Measurements from ENCODE around the gene RXFP4. TPM values are rescaled to one million over a fixed set of nuclear protein-coding genes. Genes with fewer than 3 reads are reported as not detected.

Gene RXFP4
- total and polyA plus RNA-seq, 9 of the 15 experiments (the other 6 are each of a cell fraction or from before 2014, with no cell fraction given): 0.64 TPM; not detected in 8

GRCh38 chr1:155934097-155934935, 7.1 kb upstream of the RXFP4 start, which contains the start of gene KHDC4 (continued):
- TF ChIP-seq, protein P1, sequence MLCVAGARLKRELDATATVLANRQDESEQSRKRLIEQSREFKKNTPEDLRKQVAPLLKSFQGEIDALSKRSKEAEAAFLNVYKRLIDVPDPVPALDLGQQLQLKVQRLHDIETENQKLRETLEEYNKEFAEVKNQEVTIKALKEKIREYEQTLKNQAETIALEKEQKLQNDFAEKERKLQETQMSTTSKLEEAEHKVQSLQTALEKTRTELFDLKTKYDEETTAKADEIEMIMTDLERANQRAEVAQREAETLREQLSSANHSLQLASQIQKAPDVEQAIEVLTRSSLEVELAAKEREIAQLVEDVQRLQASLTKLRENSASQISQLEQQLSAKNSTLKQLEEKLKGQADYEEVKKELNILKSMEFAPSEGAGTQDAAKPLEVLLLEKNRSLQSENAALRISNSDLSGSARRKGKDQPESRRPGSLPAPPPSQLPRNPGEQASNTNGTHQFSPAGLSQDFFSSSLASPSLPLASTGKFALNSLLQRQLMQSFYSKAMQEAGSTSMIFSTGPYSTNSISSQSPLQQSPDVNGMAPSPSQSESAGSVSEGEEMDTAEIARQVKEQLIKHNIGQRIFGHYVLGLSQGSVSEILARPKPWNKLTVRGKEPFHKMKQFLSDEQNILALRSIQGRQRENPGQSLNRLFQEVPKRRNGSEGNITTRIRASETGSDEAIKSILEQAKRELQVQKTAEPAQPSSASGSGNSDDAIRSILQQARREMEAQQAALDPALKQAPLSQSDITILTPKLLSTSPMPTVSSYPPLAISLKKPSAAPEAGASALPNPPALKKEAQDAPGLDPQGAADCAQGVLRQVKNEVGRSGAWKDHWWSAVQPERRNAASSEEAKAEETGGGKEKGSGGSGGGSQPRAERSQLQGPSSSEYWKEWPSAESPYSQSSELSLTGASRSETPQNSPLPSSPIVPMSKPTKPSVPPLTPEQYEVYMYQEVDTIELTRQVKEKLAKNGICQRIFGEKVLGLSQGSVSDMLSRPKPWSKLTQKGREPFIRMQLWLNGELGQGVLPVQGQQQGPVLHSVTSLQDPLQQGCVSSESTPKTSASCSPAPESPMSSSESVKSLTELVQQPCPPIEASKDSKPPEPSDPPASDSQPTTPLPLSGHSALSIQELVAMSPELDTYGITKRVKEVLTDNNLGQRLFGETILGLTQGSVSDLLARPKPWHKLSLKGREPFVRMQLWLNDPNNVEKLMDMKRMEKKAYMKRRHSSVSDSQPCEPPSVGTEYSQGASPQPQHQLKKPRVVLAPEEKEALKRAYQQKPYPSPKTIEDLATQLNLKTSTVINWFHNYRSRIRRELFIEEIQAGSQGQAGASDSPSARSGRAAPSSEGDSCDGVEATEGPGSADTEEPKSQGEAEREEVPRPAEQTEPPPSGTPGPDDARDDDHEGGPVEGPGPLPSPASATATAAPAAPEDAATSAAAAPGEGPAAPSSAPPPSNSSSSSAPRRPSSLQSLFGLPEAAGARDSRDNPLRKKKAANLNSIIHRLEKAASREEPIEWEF (CRISPR knock-in tag; IDR thresholded peaks at IDR 0.05): peak; percentile 70; the same call in 1 of the 2 replicates
- peak; percentile 87 for TF ChIP-seq ATF7 (IDR thresholded peaks at IDR 0.05)
- TF ChIP-seq, protein P2, sequence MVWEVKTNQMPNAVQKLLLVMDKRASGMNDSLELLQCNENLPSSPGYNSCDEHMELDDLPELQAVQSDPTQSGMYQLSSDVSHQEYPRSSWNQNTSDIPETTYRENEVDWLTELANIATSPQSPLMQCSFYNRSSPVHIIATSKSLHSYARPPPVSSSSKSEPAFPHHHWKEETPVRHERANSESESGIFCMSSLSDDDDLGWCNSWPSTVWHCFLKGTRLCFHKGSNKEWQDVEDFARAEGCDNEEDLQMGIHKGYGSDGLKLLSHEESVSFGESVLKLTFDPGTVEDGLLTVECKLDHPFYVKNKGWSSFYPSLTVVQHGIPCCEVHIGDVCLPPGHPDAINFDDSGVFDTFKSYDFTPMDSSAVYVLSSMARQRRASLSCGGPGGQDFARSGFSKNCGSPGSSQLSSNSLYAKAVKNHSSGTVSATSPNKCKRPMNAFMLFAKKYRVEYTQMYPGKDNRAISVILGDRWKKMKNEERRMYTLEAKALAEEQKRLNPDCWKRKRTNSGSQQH (CRISPR knock-in tag; IDR thresholded peaks at IDR 0.05): no peak
- TF ChIP-seq, protein P3, sequence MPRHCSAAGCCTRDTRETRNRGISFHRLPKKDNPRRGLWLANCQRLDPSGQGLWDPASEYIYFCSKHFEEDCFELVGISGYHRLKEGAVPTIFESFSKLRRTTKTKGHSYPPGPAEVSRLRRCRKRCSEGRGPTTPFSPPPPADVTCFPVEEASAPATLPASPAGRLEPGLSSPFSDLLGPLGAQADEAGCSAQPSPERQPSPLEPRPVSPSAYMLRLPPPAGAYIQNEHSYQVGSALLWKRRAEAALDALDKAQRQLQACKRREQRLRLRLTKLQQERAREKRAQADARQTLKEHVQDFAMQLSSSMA (CRISPR knock-in tag; IDR thresholded peaks at IDR 0.05): no peak
- TF ChIP-seq RBM39 (optimal IDR thresholded peaks at IDR 0.05; ENCODE audit: low read depth, low read length): no peak
- no peak for TF ChIP-seq ZNF444 (CRISPR knock-in tag; IDR thresholded peaks at IDR 0.05)
- TF ChIP-seq NONO (IDR thresholded peaks at IDR 0.05; ENCODE audit: low read depth in 2 of 2, low read length in 1 of 2): 0 out of 4 replicates have a peak, but pooled peaks of 1 of the 2 experiments have one; percentile 20
- TF ChIP-seq THRA (IDR thresholded peaks at IDR 0.05): no peak
- TF ChIP-seq ZZZ3 (IDR thresholded peaks at IDR 0.05): peak; percentile 93
